Activated CD4-positive, alpha-beta T cell treated with anti-CD3 and anti-CD28 coated beads for 36 hours (primary cell): ENCODE data around the gene ZNF883. TPM values are rescaled to one million over a fixed set of nuclear protein-coding genes. Genes with fewer than 3 reads are reported as not detected.

Experiments
- ATAC-seq: fragments of 200-7000 bp; cut with Tn5 transposase; one replicate; pipeline ENCODE4 v1.10.0; 2021; ENCODE audit warnings: mild to moderate bottlenecking, moderate library complexity
- CTCF ChIA-PET: fragments of 350-600 bp; sonication (Branson Sonifier 250); formaldehyde crosslinking; loops from one replicate; lab custom pipeline; 2021; ENCODE audit warnings: antibody characterized with exemption; lab: Charles Lee
- POLR2A ChIA-PET: fragments of 350-600 bp; sonication (Branson Sonifier 250); formaldehyde crosslinking; loops from one replicate; lab custom pipeline; 2021; ENCODE audit warnings: antibody characterized with exemption, inconsistent platforms; lab: Charles Lee
- DNase-seq: peaks from one replicate; pipeline ENCODE4 v3.0.0-alpha.2; 2020
- H3K27ac Mint-ChIP-seq: one replicate; pipeline ENCODE4 v1.8.0; 2021; ENCODE audit warnings: mixed read lengths
- H3K27me3 Mint-ChIP-seq: one replicate; pipeline ENCODE4 v1.8.0; 2021; ENCODE audit warnings: mixed read lengths
- H3K36me3 Mint-ChIP-seq: one replicate; pipeline ENCODE4 v1.8.0; 2021; ENCODE audit warnings: low read depth, mixed read lengths
- H3K4me1 Mint-ChIP-seq: one replicate; pipeline ENCODE4 v1.8.0; 2021; ENCODE audit warnings: mixed read lengths
- H3K4me3 Mint-ChIP-seq: one replicate; pipeline ENCODE4 v1.8.0; 2021; ENCODE audit warnings: mild to moderate bottlenecking, moderate library complexity, mixed read lengths
- H3K9me3 Mint-ChIP-seq: one replicate; pipeline ENCODE4 v1.8.0; 2021; ENCODE audit warnings: low read depth, mixed read lengths
- intact Hi-C, 2 experiments: fragments of 100-400 bp; cut with DNase I in 1 of 2; cut with micrococcal nuclease in 1 of 2; formaldehyde crosslinking; loops; one replicate each; pipeline versions ENCODE4 v1.14.2 to v1.15.1; 2022 to 2024; cut with DNase I, micrococcal nuclease
- total RNA-seq, 2 experiments: library from RNA; stranded (reverse); gene quantifications; one replicate each; pipeline ENCODE4 v1.2.3, GENCODE V29; 2021

The ZNF883 gene
- total RNA-seq, 2 experiments from 2014 or later: 1.1 to 1.3 TPM

DNA sequence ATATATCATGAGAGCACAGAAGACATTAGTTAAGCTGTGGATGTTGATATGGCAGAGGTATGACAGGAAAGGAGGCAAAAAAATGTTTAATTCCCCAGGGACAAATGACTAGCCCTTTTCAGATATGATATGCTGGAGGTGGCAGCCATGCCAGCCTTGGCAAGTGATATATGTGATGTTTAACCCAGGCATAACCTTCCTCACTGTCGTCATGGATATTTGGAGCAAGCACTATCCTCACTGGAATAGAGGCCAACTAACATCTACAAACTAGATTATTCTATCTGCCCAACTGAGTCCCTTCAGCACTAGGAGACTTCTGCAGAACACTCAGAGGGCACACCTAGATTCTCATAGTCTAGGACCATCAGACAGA is 94.0 kb downstream of the ZNF883 start:
- intact Hi-C loops: no loop called here
- Mint-ChIP-seq H3K9me3 (no peaks in the 10 kb centered on the region), H3K27ac (no peak overlapping the region), H3K36me3 (no peaks in the 10 kb centered on the region), H3K27me3 (peaks cover 7% of the 10 kb centered on the region), H3K4me1 (peaks cover 2% of the 10 kb centered on the region), H3K4me3 (no peak overlapping the region)
- CTCF ChIA-PET: interaction anchor here (0.6 to 1.0 kb wide), 2 partner anchors 194 to 1767 kb away, joined by 3 to 4 read pairs; no protein-coding TSS in a partner anchor
- DNase-seq: no peak
- POLR2A ChIA-PET: no interaction called here
- ATAC-seq: no peak

DNA sequence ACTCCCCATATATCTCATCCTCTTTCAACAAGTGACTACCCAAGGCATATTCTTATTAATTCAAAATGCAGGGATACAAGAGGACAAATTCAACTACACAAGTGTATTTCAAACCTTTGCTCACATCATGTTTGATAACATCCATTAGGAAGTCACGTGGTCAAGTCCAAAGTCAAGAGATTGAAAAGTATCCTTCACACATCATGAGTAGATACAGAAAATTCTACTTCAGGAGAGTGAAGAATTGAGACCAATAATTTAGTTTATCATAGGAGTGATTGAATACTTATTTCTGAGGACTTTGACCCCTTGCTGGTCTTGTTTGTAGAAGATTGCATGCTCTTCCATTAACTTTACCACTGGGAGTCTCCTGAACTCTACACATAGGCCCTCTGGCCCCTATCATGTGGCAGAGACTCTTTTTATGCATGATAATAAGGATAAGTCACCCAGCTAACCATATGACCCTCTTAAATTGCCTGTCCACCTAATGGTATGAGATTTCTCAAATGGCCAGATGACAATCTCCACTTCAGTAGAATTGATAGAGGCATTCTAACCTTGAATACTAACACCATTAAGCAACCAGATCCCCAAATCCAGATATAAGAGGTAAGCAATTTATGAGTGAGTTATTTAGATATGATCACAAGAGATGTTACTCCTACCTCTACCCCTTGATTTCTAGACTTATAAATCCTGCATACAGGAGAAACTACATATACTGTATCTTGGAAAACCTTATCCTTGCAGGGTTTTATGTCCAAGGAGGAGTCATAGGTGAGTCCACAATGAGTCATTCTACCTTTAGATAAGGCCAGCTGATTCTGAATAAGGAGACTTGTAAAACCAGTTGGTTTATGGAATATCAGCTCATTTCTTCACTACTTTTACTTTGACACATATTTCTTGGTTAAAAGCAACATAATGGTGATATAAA is 94.7 kb downstream of the ZNF883 start:
- H3K4me1 Mint-ChIP-seq: peaks cover 2% of the 10 kb centered on the region
- no peak for DNase-seq
- H3K4me3 Mint-ChIP-seq: no peak overlapping the region
- no peaks in the 10 kb centered on the region for H3K36me3 Mint-ChIP-seq
- ATAC-seq: no peak
- ChIA-PET POLR2A (no interaction called here), CTCF (interaction anchor here (0.6 to 1.0 kb wide), 2 partner anchors 195 to 1767 kb away, joined by 3 to 4 read pairs; no protein-coding TSS in a partner anchor)
- intact Hi-C loops: no loop called here
- no peak overlapping the region for H3K27ac Mint-ChIP-seq
- no peaks in the 10 kb centered on the region for H3K9me3 Mint-ChIP-seq
- peaks cover 7% of the 10 kb centered on the region for H3K27me3 Mint-ChIP-seq

DNA sequence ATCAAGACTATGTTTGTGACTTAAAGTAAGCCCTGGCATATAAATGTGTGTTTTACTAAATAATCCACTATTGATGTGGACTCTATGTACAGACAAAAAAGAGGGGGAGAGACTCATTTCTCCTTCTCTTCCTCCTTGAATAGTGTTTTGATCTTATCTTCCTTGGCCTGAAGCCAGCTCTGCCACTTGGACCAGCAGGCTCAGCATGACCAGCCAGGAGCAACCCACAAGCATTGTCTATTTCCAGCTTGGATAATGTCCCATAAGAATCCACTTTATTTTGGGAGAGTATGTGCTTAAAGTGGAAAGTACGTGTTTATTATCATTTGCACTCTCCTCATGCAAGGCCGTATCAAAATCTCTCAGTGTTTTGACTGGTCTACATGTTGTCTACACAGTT is 97.5 kb downstream of the ZNF883 start:
- DNase-seq (no peak), ATAC-seq (no peak)
- intact Hi-C loops: no loop called here
- no peaks in the 10 kb centered on the region for H3K9me3 Mint-ChIP-seq
- ChIA-PET POLR2A (no interaction called here), CTCF (no interaction called here)
- peaks cover 7% of the 10 kb centered on the region for H3K27me3 Mint-ChIP-seq
- H3K27ac Mint-ChIP-seq: no peak overlapping the region
- H3K4me1 Mint-ChIP-seq: no peaks in the 10 kb centered on the region
- H3K36me3 Mint-ChIP-seq: no peaks in the 10 kb centered on the region
- H3K4me3 Mint-ChIP-seq: no peak overlapping the region

DNA sequence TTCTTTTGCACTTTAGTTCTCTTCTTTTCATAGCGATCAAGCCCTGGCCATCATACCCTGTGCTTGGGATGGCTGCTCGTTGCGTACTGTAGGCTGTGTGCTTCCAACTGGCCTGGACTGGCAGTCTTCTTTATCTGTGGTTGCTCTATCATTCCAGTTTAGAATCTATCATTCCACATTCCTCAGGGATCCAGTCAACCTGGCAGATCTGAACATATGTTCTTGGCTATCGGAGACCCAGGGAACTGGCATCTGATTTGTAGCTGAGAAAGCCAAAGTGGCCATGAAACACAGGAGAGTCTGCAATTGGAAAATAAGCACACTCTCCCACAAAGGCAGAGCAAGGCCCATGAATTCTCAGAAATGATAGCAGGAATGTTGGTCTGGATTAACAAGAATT is 98.7 kb downstream of the ZNF883 start:
- no peaks in the 10 kb centered on the region for H3K4me1 Mint-ChIP-seq
- H3K27ac Mint-ChIP-seq: no peak overlapping the region
- no peak for DNase-seq
- H3K9me3 Mint-ChIP-seq: no peaks in the 10 kb centered on the region
- ChIA-PET POLR2A (no interaction called here), CTCF (interaction anchor here (1.1 kb wide), 1 partner anchor 10 kb away, joined by 7 read pairs; no protein-coding TSS in a partner anchor)
- intact Hi-C loops: no loop called here
- ATAC-seq: no peak
- no peak overlapping the region for H3K4me3 Mint-ChIP-seq
- H3K27me3 Mint-ChIP-seq: peaks cover 8% of the 10 kb centered on the region
- H3K36me3 Mint-ChIP-seq: no peaks in the 10 kb centered on the region

DNA sequence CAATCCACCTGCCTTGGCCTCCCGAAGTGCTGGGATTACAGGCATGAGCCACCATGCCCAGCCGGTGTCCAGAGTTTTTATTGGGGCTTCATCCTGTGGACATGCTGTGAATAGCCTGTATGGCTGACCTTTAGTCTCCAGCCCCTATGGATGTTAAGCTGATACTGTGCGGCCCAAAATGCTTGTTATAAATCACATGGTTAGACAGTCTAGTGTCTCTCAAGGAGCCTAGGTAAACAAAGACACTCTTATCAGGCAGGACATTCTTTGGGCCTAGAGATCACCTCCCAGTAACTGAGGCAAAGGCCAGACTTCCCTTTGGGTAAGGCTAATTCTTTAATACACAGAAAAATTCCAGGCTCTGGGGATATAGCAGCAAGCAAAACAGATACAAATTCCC is 99.4 kb downstream of the ZNF883 start:
- Mint-ChIP-seq H3K9me3 (no peaks in the 10 kb centered on the region), H3K27me3 (peaks cover 8% of the 10 kb centered on the region), H3K36me3 (no peaks in the 10 kb centered on the region), H3K4me1 (no peaks in the 10 kb centered on the region), H3K4me3 (no peak overlapping the region), H3K27ac (no peak overlapping the region)
- CTCF ChIA-PET: interaction anchor here (1.2 kb wide), 1 partner anchor 10 kb away, joined by 5 read pairs; no protein-coding TSS in a partner anchor
- intact Hi-C loops: no loop called here
- ATAC-seq (no peak), DNase-seq (no peak)
- POLR2A ChIA-PET: no interaction called here

DNA sequence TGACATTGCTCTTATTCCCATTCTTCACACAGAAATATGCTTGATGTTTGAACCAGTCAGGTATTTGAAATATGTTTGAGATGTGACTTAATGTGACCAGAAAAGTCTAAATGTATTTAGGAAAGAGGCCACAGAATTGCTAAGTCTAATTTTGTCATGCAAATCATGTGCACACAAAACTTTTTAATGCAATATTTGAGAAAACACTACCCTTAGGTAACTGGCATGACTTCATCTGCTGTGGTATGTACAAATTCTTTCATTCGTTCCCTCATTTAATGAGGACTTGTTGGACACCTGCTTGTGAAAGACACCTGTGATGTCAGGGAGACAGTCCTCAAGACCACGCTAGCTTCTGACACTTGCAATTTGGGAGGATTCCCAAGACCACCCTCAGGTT is 100.3 kb downstream of the ZNF883 start:
- ATAC-seq (no peak), DNase-seq (no peak)
- peaks cover 8% of the 10 kb centered on the region for H3K27me3 Mint-ChIP-seq
- intact Hi-C loops: no loop called here
- no peaks in the 10 kb centered on the region for H3K9me3 Mint-ChIP-seq
- POLR2A ChIA-PET: no interaction called here
- no peak overlapping the region for H3K27ac Mint-ChIP-seq
- CTCF ChIA-PET: interaction anchor here (1.2 kb wide), 1 partner anchor 9 kb away, joined by 5 read pairs; no protein-coding TSS in a partner anchor
- no peaks in the 10 kb centered on the region for H3K36me3 Mint-ChIP-seq
- H3K4me3 Mint-ChIP-seq: no peak overlapping the region
- H3K4me1 Mint-ChIP-seq: no peaks in the 10 kb centered on the region

Other genes starting within 250 kb of the ZNF883 start
- not detected for gene SLC46A2, start 121.3 kb downstream of the ZNF883 start, total RNA-seq
- gene ZFP37, start 44.5 kb upstream of the ZNF883 start, total RNA-seq: 1 to 10 TPM; 1.0 to 1.5 TPM
- 1 to 10 TPM; 2.7 to 3.2 TPM for gene SLC31A2, start 138.8 kb upstream of the ZNF883 start, total RNA-seq
- gene FKBP15, start 209.1 kb upstream of the ZNF883 start, total RNA-seq: 10 to 100 TPM; 34.0 to 44.2 TPM
- gene SLC31A1, start 209.4 kb upstream of the ZNF883 start, total RNA-seq: 10 to 100 TPM; 14.8 to 18.2 TPM